ENCODE results near the gene SLC38A5. TPM values are rescaled to one million over a fixed set of nuclear protein-coding genes. Genes with fewer than 3 reads are reported as not detected.
A peak's percentile ranks its signal among the peaks of the same experiment; 100 is the strongest.

SLC38A5 gene
- total RNA-seq, 3 donors from 2014 or later: 0.96 to 12.1 (median 3.8) TPM

DNA sequence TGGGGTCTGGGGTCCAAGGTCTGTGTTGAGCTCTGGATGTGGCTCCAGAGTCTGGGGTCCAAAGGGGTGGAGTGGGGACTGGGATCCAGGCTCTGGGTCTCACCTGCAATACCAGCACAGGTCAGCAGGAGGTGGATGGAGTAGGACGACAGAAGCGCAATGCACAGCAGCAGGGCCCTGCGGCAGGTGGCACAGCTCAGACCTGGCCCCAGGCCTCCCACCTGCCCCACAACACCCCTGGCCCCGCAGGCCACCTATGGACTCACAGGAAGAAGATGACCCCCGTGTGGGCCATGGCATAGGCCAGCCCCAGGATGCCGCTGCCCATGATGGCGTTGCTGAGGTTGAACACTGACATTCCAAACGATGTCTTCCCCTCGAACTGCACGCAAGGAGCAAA lies 3.4 kb downstream of the SLC38A5 start:
- H3K4me3 ChIP-seq: no peak overlapping the region
- H3K27ac ChIP-seq: no peak overlapping the region
- H3K36me3 ChIP-seq: no peaks in the 10 kb centered on the region
- TF ChIP-seq, protein P1, sequence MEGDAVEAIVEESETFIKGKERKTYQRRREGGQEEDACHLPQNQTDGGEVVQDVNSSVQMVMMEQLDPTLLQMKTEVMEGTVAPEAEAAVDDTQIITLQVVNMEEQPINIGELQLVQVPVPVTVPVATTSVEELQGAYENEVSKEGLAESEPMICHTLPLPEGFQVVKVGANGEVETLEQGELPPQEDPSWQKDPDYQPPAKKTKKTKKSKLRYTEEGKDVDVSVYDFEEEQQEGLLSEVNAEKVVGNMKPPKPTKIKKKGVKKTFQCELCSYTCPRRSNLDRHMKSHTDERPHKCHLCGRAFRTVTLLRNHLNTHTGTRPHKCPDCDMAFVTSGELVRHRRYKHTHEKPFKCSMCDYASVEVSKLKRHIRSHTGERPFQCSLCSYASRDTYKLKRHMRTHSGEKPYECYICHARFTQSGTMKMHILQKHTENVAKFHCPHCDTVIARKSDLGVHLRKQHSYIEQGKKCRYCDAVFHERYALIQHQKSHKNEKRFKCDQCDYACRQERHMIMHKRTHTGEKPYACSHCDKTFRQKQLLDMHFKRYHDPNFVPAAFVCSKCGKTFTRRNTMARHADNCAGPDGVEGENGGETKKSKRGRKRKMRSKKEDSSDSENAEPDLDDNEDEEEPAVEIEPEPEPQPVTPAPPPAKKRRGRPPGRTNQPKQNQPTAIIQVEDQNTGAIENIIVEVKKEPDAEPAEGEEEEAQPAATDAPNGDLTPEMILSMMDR (IDR thresholded peaks at IDR 0.05): no peak
- no peak for TF ChIP-seq POLR2A (IDR thresholded peaks at IDR 0.05)
- no peak for TF ChIP-seq POLR2AphosphoS5 (IDR thresholded peaks at IDR 0.05)
- intact Hi-C loops (cut with DNase I; ENCODE audit: low total_unique reads): no loop called here
- DNase-seq (ENCODE audit: low spot score in 2 of 2): no peak
- no peaks in the 10 kb centered on the region for H3K4me1 ChIP-seq
- H3K9me3 ChIP-seq: no peaks in the 10 kb centered on the region
- peaks cover 0 to 66% of the 10 kb centered on the region in 2 donors for H3K27me3 ChIP-seq

DNA sequence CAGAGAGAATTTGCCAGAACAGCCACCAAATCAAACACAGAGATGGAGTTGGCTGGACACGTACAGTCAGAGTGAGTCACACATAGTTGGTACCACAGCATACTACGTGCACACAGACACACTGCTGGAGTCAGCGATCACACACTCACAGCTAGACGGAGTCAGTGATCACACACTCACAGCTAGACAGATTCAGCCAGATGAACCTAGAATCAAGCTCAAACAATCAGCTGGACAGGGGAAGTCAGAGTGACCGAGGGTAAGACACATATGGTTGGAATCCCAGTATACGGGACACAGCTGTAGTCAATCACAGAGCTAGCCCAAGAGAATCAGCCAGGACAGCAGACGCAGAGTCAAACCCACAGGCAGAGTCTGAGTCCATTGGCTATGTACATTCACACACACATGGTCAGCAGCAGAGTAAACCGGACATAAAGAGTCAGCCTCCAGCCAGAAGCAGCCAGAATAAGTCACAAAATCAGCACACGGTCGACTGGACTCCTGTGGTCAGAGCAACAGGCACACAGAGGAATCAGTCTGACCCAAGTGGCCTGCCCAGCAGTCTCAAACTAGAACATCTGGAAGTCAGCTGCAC lies 4.6 kb downstream of the SLC38A5 start:
- Histone ChIP-seq H3K27ac (peak overlapping the region in 1 of 2 donors; percentile 52), H3K4me3 (no peak overlapping the region)

DNA sequence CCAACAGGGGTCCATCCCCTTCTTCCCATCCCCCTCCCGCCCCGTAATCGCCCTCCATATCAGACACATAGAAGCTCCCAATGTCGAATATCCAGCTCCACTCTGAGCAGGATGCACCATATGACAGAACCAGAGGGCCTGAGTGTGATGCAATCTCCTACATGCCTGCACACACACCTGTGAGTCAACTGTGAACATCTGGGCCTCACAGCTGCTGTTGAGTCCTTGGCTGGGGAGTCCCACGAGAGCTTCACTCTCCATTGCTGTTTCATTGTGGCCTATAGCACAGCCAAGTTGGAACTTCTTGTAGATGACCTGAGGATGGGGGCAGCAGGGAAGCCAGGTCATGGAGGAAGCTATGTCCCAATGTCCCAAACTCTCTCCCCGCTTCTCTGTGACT lies 8.2 kb downstream of the SLC38A5 start:
- H3K4me3 ChIP-seq: no peak overlapping the region
- no peak overlapping the region for H3K27ac ChIP-seq
- H3K36me3 ChIP-seq: no peaks in the 10 kb centered on the region
- peaks cover 0 to 65% of the 10 kb centered on the region in 2 donors for H3K27me3 ChIP-seq
- no peak for DNase-seq (ENCODE audit: low spot score in 2 of 2)
- no peaks in the 10 kb centered on the region for H3K4me1 ChIP-seq
- intact Hi-C loops (cut with DNase I; ENCODE audit: low total_unique reads): no loop called here
- TF ChIP-seq POLR2A (IDR thresholded peaks at IDR 0.05): no peak
- TF ChIP-seq POLR2AphosphoS5 (IDR thresholded peaks at IDR 0.05): no peak
- TF ChIP-seq, protein P1 (IDR thresholded peaks at IDR 0.05): no peak
- no peaks in the 10 kb centered on the region for H3K9me3 ChIP-seq

More for the DNA sequence above, 4.6 kb downstream of the SLC38A5 start:
- TF ChIP-seq, protein P1 (IDR thresholded peaks at IDR 0.05): no peak
- no peak for TF ChIP-seq POLR2AphosphoS5 (IDR thresholded peaks at IDR 0.05)
- no peak for TF ChIP-seq POLR2A (IDR thresholded peaks at IDR 0.05)
- no peak for DNase-seq (ENCODE audit: low spot score in 2 of 2)
- intact Hi-C loops (cut with DNase I; ENCODE audit: low total_unique reads): no loop called here
- H3K9me3 ChIP-seq: no peaks in the 10 kb centered on the region
- H3K36me3 ChIP-seq: no peaks in the 10 kb centered on the region
- H3K4me1 ChIP-seq: no peaks in the 10 kb centered on the region
- peaks cover 0 to 73% of the 10 kb centered on the region in 2 donors for H3K27me3 ChIP-seq

DNA sequence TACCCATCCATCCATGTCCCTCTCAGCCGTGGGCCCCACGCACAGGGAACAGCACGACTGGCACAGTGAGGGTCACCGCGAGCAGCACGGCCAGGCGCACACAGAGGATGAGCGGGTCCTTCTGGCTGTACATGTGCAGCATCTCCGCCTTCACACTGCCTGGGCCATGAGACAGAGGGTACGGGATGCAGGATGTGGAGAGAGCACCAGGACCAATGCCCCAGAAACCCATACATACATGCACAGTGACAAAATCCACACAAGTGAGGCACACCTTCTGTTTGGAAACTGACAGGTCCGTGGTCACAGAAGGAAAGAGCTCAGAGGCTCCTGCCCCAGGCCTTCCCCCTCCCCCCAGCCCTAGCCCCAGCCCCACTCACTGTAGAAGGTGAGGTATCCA lies 9.5 kb downstream of the SLC38A5 start:
- Histone ChIP-seq H3K4me1 (no peaks in the 10 kb centered on the region), H3K9me3 (peaks cover 0 to 1% of the 10 kb centered on the region in 2 donors), H3K27me3 (peaks cover 0 to 55% of the 10 kb centered on the region in 2 donors), H3K36me3 (no peaks in the 10 kb centered on the region), H3K4me3 (no peak overlapping the region), H3K27ac (no peak overlapping the region)
- TF ChIP-seq, protein P1 (IDR thresholded peaks at IDR 0.05): no peak
- TF ChIP-seq POLR2AphosphoS5 (IDR thresholded peaks at IDR 0.05) (no peak), POLR2A (IDR thresholded peaks at IDR 0.05) (no peak)
- DNase-seq (ENCODE audit: low spot score in 2 of 2): no peak
- intact Hi-C loops (cut with DNase I; ENCODE audit: low total_unique reads): no loop called here

DNA sequence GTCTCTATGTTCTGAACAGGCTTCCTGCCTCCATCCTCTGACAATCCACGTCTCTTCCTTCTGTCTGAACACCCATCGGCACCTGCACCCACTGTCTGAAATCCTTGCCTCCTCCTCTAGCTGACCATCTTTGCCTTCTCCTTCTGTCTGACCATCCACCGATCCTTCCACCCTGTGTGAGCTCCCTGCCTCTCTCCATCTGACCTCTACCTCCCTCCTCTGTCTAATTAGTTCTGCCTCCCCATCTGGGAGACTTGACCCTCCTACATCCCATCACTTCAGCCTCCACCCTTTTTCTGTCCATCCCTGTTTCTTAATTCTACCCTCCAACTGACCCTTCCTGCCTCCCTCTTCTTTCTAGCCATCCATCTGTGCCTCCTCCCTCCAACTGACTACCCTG lies 10.0 kb downstream of the SLC38A5 start:
- TF ChIP-seq POLR2AphosphoS5 (IDR thresholded peaks at IDR 0.05) (no peak), POLR2A (IDR thresholded peaks at IDR 0.05) (no peak)
- TF ChIP-seq, protein P1 (IDR thresholded peaks at IDR 0.05): no peak
- intact Hi-C loops (cut with DNase I; ENCODE audit: low total_unique reads): no loop called here
- peaks cover 0 to 3% of the 10 kb centered on the region in 2 donors for H3K9me3 ChIP-seq
- no peak for DNase-seq (ENCODE audit: low spot score in 2 of 2)
- H3K4me1 ChIP-seq: no peaks in the 10 kb centered on the region
- H3K4me3 ChIP-seq: no peak overlapping the region
- no peak overlapping the region for H3K27ac ChIP-seq
- no peaks in the 10 kb centered on the region for H3K36me3 ChIP-seq
- peaks cover 0 to 49% of the 10 kb centered on the region in 2 donors for H3K27me3 ChIP-seq
